HG03064 (cell line): Measurements from ENCODE around the gene TMEM151B.
A peak's percentile ranks its signal among the peaks of the same experiment; 100 is the strongest.
"Not testable (repeated sequence)": the region's sequence is repeated elsewhere in the genome, so short reads cannot be mapped to it uniquely, and the experiment has no call there.

ENCODE experiments used
- ATAC-seq: cut with Tn5 transposase; IDR thresholded peaks from one replicate; pipeline ENCODE4 v1.9.1; 2021; ENCODE audit warnings: low read depth; ENCODE audit not compliant: unreplicated experiment

The TMEM151B gene

GRCh38 chr6:44301106-44301505 is 30.9 kb downstream of the TMEM151B start:
- no peak for ATAC-seq

GRCh38 chr6:44301782-44302564 is 31.7 kb downstream of the TMEM151B start:
- ATAC-seq, result no peak

DNA sequence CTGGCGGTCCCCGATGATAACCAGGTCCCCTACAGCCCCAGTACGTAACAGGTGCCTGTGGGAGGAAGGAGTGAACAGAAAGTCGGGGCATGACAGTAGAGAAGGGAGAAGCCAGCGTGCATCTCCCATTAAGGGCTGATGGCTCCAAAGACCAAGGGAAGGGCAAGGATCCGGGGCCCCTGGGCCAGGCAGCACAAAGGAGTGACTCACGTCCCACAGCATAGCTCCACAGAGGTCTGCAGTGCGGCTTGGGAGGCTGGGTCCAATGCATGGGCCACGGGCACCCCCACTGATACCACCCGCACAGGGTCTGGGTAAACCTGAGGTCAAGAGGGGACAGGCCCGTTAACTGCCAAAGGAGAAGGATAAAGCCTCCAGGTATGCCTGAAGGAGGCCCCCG is 32.6 kb downstream of the TMEM151B start:
- ATAC-seq, result no peak

DNA sequence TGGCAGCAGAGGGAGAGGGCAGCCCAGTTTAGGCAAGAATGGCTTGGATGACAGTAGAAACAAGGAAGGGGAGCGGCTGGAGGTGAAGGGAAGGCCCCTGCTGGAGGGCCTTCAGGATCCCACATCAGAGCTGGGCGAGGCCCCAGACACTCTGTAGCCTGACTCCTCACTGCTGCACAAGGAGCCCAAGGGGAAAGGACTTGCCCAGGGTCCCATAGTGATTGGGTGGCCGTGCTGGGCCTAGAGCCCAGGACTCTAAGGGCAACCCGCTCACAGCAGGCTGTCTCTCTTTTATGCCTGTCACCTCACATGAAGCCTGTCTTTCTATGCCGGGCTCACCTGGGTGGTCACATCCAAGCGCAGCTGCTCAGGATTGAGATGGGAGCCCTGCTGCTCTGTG is 33.6 kb downstream of the TMEM151B start:
- ATAC-seq, result no peak

DNA sequence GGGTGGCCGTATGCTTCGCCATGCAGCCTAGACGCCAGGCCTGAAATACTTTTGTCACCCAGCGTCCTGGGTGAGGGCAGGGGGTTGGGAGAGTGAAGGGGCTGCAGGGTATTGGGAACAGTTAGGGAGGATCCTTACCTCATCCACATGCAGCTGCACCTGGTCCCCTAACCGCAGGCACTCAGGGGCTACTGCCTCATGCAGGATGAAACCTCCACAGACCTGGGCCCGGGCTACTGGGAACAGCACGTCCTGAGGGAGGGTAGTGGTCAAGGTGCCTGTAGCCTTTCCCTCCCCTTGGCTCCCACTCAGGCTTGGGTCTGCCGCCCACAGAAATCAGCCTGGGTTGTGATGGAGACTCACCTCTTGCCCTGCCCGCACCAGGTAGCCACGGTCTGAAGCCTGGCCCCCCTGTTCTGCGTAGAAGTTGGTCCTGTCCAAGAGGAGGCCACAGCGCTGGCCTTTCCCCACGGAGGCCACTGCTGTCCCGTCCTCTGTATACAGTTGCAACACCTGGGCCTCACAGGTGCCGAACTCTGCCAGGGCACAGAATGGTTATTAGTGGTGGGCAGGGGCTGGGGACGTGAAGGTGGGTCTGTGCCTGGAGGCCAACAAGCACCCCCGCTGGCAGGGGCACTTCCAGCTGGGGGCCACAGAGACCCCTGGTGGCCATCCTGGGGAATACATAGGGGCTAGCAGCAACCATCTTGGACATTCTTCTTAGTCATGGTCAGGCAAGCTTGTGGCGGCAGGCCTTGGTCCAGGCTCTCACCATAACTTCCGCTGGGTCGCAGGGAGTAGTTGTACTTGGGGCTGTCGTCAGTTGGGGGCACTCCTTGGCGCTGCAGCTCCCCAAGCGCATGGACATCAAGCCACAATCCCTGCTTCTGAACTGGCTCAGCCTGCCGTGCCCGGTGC is 34.3 kb downstream of the TMEM151B start:
- ATAC-seq, result no peak

- ATAC-seq, result no peak
Measured at GRCh38 chr6:44305200-44305725, 35.0 kb downstream of the TMEM151B start.

- ATAC-seq, result no peak
Measured at GRCh38 chr6:44306710-44307109, 36.5 kb downstream of the TMEM151B start.

- no peak for ATAC-seq
Measured at GRCh38 chr6:44307217-44307616, 37.0 kb downstream of the TMEM151B start.

DNA sequence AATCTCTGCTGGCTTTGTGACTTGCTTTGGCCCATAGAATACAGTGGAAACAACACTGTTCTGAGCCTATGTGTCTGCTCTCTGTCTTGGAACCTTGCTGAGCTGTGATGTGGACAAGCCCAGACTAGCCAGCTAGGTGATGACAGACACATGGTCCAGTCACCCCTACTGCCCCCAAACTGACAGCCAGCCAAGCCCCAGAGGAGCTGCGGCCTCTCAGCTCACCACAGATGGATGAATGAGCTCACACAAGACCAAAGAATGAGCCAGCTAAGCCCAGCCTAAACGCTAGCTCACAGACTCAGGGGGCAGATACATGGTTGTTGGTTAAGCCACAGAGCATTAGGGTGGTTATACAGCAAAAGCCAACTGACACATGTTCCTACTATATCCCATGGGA is 38.8 kb downstream of the TMEM151B start:
- ATAC-seq, result no peak

DNA sequence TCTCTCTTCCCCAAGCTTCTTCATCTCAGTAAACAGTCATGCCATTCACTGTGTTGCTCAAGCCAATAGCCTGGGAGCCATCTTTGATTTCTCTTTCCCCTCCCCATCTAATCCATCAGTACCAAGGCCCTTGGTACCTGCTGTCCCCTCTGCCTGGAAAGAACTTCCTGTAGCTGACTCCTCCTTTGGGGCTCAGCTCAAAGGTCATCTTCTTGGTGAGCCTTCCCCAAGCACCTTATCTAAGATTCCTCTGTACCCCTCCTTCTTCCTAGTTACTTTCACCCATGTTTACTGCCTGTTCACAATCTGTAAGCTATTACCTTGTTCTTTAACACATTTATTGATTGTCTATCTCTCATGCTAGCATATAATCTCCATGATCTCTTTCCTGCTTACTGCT is 39.4 kb downstream of the TMEM151B start:
- no peak for ATAC-seq

DNA sequence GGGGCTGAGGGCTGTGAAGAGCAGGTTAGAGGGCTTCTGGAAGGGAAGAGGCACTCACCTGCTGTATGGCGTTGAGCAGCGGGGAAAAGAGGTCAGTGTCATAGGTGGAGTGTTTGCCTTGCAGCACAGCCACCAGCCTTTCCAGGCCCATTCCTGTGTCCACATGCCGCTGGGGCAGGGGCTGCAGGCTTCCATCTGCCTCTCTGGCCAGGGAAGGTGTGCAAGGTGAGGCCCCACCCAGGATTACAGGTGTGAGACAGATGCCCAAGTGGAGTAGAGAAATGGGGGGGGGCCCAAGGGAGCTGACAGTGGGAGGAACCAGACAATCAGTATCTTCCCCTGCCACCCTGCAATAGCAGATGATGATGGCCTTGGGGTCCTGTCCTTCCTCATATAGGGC is 40.0 kb downstream of the TMEM151B start:
- ATAC-seq, result no peak

- ATAC-seq, result no peak
Measured at GRCh38 chr6:44311304-44311703, 41.1 kb downstream of the TMEM151B start.

DNA sequence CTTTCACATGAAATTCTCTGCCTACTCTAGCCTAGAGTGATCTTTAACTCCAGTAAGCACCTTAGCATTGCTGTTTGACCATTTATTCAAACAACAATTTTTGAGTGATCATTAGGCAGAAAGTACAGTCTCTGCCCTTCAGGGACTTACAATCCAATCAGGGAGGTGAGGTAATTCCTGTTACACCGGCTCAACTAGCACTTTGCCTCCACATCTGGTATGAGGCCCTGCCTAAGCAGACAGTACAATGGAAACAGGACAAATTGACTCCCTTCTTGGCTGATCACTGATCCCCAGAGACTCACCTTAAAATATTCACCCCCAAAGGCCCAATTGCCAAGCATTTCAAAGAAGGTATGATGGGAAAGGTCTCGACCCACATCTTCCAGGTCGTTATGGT is 41.5 kb downstream of the TMEM151B start:
- no peak for ATAC-seq

DNA sequence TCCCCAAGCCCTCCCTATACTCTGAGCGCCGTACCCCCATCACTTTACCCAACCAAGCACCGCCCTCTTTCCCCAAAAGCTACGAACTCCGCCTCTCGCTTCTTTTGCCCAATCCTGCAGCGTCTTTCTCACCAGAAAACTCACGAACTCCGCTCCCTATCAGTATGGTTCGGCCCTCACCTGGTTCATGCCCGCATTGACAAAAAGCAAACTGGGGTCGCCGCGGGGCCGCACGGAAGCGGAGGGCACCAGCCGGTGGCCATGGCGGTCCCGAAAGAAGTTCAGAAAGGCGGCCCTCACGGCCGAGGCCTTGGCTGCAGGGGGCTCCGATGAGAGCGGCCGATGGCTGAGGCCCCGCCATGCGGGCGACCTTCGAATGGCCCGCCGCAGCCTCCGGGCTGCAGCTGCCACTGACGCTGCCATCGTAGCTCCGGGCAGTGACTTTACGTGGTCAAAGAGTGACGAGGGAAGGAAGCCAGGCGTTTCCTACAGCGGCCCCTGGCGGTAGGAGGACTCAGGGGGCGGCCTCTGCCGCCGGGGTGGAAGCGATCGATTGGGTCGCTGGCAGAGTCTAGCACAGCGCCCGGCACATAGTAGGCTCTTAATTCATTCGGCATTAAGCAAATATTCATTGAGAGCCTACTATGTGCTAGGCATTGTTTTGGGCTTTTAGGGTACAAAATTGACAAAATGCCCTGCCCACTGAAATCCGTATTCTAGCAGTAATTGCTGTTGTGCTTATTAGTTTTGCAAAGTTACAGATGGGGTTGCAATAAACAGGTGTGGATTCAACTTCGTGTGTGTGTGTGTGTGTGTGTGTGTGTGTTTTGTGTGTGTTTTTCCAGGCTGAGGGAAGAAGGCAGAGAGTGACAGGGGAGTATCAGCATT is 42.9 kb downstream of the TMEM151B start, which contains the start of gene AARS2:
Gene AARS2 (minus strand): TSS at position 447 of the 888 bp plus-strand sequence. CDS start 24 bp downstream, at position 423.
- ATAC-seq, result peak; percentile 87

DNA sequence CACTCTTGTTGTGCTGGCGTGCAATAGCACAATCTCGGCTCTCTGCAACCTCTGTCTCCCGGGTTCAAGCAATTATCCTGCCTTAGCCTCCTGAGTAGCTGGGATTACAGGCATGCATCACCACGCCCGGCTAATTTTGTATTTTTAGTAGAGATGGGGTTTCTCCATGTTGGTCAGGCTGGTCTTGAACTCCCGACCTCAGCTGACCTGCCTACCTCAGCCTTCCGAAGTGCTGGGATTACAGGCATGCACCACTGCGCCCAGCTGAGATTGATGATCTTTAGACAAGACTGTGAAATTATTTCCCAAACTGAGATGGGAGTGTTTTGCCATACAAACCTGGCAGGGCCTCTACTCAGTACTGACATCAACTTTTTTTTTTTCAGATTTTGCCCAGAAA is 44.4 kb downstream of the TMEM151B start:
- ATAC-seq, result not testable (repeated sequence)

DNA sequence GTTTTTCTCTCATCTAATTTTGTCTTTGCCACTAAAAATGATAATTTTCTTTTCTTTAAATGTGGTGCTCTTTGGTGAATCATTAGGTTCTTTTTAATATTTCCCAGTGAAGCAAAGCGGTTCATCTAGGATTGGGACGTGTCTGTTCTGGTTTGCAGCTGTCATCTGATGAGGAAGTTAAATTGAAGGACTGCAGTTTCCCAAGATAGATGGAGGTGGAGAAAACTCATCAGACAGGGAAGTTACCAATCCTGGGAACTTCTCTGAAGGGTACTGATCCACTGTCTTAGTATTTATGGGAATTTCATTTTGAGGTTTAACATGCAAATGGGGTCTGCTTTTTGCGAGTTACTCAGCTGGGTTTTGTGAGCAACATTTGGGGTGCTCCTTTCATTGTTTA is 45.3 kb downstream of the TMEM151B start:
- no peak for ATAC-seq

GRCh38 chr6:44315951-44316350 is 45.7 kb downstream of the TMEM151B start:
- no peak for ATAC-seq

GRCh38 chr6:44316481-44316880 is 46.2 kb downstream of the TMEM151B start:
- no peak for ATAC-seq

DNA sequence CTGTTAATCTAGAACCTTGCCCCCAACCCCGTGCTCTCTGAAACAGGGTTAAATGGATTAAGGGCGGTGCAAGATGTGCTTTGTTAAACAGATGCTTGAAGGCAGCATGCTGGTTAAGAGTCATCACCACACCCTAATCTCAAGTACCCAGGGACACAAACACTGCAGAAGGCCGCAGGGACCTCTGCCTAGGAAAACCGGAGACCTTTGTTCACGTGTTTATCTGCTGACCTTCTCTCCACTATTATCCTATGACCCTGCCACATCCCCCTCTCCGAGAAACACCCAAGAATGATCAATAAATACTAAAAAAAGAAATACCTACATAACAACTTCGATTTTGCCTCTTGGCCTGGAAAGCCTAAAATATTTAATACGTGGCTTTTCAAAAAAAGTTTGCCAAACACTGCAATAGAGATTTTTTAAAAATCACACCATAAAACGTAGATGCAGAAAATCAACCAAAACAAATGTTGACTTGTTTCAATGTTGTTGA is 46.9 kb downstream of the TMEM151B start:
- ATAC-seq, result not testable (repeated sequence)

- no peak for ATAC-seq
Measured at GRCh38 chr6:44321210-44321609, 51.0 kb downstream of the TMEM151B start.
